HCT116 (cell line): ENCODE results near the gene ANKRD62.

ENCODE experiments used
- SP1 ChIP-seq: IDR thresholded peaks from 2 replicates; pipeline ENCODE4 v1.6.1; 2012; ENCODE audit warnings: low read depth
- YY1 ChIP-seq: IDR thresholded peaks from 2 replicates; pipeline ENCODE4 v1.6.1; 2011; ENCODE audit warnings: low read length, low read depth, moderate library complexity, mild to moderate bottlenecking; ENCODE audit not compliant: insufficient replicate concordance; ENCODE audit errors: extremely low read depth
- ZNF274 ChIP-seq: fragments of 200-500 bp; sonication (Bioruptor generic); IDR thresholded peaks from 2 replicates; pipeline ENCODE4 v1.6.1; 2014; ENCODE audit warnings: mild to moderate bottlenecking, low read depth, low read length, inconsistent platforms
- TF ChIP-seq, protein P1 (sequence below): IDR thresholded peaks from 2 replicates; pipeline ENCODE4 v1.6.1; 2012; ENCODE audit warnings: low read depth
- TF ChIP-seq, protein P2 (sequence below): IDR thresholded peaks from 2 replicates; pipeline ENCODE4 v1.6.1; 2011; ENCODE audit warnings: mild to moderate bottlenecking, low read length, moderate library complexity; ENCODE audit not compliant: insufficient replicate concordance; ENCODE audit errors: extremely low read depth

DNA sequence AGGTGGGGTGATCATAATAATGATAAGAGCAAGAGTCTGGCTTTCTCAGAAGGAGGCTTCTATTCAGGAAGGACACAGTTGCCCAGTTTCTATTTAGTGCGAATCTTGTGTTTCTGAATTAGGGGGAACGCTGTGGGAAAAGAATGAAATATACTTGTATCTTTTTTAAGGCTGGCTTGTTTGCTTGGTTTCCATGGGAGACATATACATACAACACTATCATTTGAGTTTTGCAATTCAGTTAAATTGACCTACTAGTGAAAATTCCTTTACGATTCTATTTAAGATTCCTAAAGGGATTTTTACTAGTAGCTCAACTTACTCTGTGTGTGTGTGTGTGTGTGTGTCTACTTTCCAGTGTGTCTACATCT is 24.7 kb upstream of the ANKRD62 start:
- TF ChIP-seq, protein P1, sequence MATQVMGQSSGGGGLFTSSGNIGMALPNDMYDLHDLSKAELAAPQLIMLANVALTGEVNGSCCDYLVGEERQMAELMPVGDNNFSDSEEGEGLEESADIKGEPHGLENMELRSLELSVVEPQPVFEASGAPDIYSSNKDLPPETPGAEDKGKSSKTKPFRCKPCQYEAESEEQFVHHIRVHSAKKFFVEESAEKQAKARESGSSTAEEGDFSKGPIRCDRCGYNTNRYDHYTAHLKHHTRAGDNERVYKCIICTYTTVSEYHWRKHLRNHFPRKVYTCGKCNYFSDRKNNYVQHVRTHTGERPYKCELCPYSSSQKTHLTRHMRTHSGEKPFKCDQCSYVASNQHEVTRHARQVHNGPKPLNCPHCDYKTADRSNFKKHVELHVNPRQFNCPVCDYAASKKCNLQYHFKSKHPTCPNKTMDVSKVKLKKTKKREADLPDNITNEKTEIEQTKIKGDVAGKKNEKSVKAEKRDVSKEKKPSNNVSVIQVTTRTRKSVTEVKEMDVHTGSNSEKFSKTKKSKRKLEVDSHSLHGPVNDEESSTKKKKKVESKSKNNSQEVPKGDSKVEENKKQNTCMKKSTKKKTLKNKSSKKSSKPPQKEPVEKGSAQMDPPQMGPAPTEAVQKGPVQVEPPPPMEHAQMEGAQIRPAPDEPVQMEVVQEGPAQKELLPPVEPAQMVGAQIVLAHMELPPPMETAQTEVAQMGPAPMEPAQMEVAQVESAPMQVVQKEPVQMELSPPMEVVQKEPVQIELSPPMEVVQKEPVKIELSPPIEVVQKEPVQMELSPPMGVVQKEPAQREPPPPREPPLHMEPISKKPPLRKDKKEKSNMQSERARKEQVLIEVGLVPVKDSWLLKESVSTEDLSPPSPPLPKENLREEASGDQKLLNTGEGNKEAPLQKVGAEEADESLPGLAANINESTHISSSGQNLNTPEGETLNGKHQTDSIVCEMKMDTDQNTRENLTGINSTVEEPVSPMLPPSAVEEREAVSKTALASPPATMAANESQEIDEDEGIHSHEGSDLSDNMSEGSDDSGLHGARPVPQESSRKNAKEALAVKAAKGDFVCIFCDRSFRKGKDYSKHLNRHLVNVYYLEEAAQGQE = no peak
- TF ChIP-seq YY1 = no peak
- TF ChIP-seq, protein P2, sequence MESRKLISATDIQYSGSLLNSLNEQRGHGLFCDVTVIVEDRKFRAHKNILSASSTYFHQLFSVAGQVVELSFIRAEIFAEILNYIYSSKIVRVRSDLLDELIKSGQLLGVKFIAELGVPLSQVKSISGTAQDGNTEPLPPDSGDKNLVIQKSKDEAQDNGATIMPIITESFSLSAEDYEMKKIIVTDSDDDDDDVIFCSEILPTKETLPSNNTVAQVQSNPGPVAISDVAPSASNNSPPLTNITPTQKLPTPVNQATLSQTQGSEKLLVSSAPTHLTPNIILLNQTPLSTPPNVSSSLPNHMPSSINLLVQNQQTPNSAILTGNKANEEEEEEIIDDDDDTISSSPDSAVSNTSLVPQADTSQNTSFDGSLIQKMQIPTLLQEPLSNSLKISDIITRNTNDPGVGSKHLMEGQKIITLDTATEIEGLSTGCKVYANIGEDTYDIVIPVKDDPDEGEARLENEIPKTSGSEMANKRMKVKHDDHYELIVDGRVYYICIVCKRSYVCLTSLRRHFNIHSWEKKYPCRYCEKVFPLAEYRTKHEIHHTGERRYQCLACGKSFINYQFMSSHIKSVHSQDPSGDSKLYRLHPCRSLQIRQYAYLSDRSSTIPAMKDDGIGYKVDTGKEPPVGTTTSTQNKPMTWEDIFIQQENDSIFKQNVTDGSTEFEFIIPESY = no peak
- no peak for TF ChIP-seq ZNF274
- no peak for TF ChIP-seq SP1
